H1 (cell line): ENCODE data around the gene MKI67. TPM values are rescaled to one million over a fixed set of nuclear protein-coding genes. Genes with fewer than 3 reads are reported as not detected.

Experiments used
- CTCF ChIA-PET: fragments of 300-600 bp; sonication (Branson Sonifier 250); formaldehyde crosslinking; loops from one replicate; lab custom pipeline; 2021; ENCODE audit not compliant: partially characterized antibody; lab: Charles Lee
- POLR2A ChIA-PET: fragments of 300-600 bp; sonication (Branson Sonifier 250); formaldehyde crosslinking; loops from one replicate; lab custom pipeline; 2021; ENCODE audit warnings: inconsistent platforms; ENCODE audit not compliant: partially characterized antibody; lab: Charles Lee
- DNase-seq, 2 experiments: peaks; one replicate each; pipeline versions ENCODE4 v3.0.0 to v3.0.0-alpha.2; 2010 to 2022; ENCODE audit warnings: low spot score in 2 of 2, low read depth in 1 of 2, mixed read lengths in 1 of 2
- FAIRE-seq: peaks from 2 replicates; lab custom pipeline; 2011; peaks lifted over from hg19 to GRCh38; lab: Jason Lieb, UNC
- H2AFZ ChIP-seq: 2 replicates; pipeline ENCODE4 v1.8.1; 2012; ENCODE audit warnings: low read length, inconsistent platforms
- H2AK5ac ChIP-seq: 2 replicates; pipeline ENCODE4 v1.6.1; 2013; ENCODE audit warnings: low read depth, low read length
- H2BK120ac ChIP-seq: replicated peaks from 2 replicates; pipeline ENCODE3; 2013; ENCODE audit warnings: low read depth, low read length, inconsistent platforms
- H2BK12ac ChIP-seq: 2 replicates; pipeline ENCODE4 v1.6.1; 2013; ENCODE audit warnings: low read depth, low read length
- H2BK15ac ChIP-seq: 2 replicates; pipeline ENCODE4 v1.6.1; 2013; ENCODE audit warnings: low read length
- H2BK20ac ChIP-seq: 2 replicates; pipeline ENCODE4 v1.6.1; 2013; ENCODE audit warnings: low read length
- H2BK5ac ChIP-seq: 2 replicates; pipeline ENCODE4 v1.6.1; 2013; ENCODE audit warnings: low read depth, low read length
- H3K14ac ChIP-seq: 2 replicates; pipeline ENCODE4 v1.6.1; 2013; ENCODE audit warnings: inconsistent platforms; ENCODE audit not compliant: insufficient read length
- H3K18ac ChIP-seq: 2 replicates; pipeline ENCODE4 v1.6.1; 2013; ENCODE audit warnings: low read length; ENCODE audit errors: extremely low read depth
- H3K23ac ChIP-seq: 2 replicates; pipeline ENCODE4 v1.6.1; 2013; ENCODE audit warnings: inconsistent platforms; ENCODE audit not compliant: insufficient read length
- H3K23me2 ChIP-seq: 2 replicates; pipeline ENCODE4 v1.6.1; 2013; ENCODE audit warnings: low read depth, low read length
- H3K27ac ChIP-seq: 2 replicates; pipeline ENCODE4 v1.6.1; 2011; ENCODE audit warnings: low read depth, low read length, inconsistent platforms
- H3K27me3 ChIP-seq, 4 experiments: replicated peaks in 1 of 4; 1 replicate in 1 of 4; 2 replicates in 3 of 4; pipeline versions ENCODE4 v1.6.1 to v1.8.1; 2011 to 2013; ENCODE audit warnings: low read length in 3 of 4, mild to moderate bottlenecking in 3 of 4, inconsistent platforms in 2 of 4, mixed read lengths in 2 of 4, moderate library complexity in 1 of 4; ENCODE audit not compliant: control insufficient read depth in 3 of 4, insufficient read depth in 3 of 4; ENCODE audit errors: extremely low read depth in 1 of 4
- H3K36me3 ChIP-seq, 4 experiments: 2 replicates each; pipeline versions ENCODE4 v1.6.1 to v1.8.1; 2011 to 2013; ENCODE audit warnings: mild to moderate bottlenecking in 4 of 4, low read length in 3 of 4, moderate library complexity in 2 of 4, control low read depth in 1 of 4, inconsistent platforms in 1 of 4; ENCODE audit not compliant: insufficient read depth in 4 of 4, control insufficient read depth in 2 of 4
- H3K4ac ChIP-seq: replicated peaks from 2 replicates; pipeline ENCODE3; 2013; ENCODE audit warnings: low read length, low read depth, mixed read lengths, inconsistent platforms; ENCODE audit not compliant: insufficient read length
- H3K4me1 ChIP-seq, 4 experiments: replicated peaks in 1 of 4; 1 replicate in 1 of 4; 2 replicates in 3 of 4; pipeline versions ENCODE4 v1.6.1 to v1.8.1; 2011 to 2013; ENCODE audit warnings: low read length in 3 of 4, inconsistent platforms in 2 of 4, mixed read lengths in 1 of 4; ENCODE audit not compliant: insufficient read depth in 4 of 4, control insufficient read depth in 3 of 4
- H3K4me2 ChIP-seq, 2 experiments: 2 replicates each; pipeline versions ENCODE4 v1.6.1 to v1.8.1; 2011 to 2013; ENCODE audit warnings: low read depth in 2 of 2, low read length in 2 of 2, control low read depth in 1 of 2, inconsistent platforms in 1 of 2, mild to moderate bottlenecking in 1 of 2; ENCODE audit not compliant: insufficient read depth in 1 of 2
- H3K4me3 ChIP-seq, 4 experiments: fragments of 200-600, 300-600 bp in 1 of 4; sonication (generic), shearing (Covaris generic), sonication (Bioruptor Twin) in 1 of 4; 2 replicates each; pipeline versions ENCODE4 v1.5.1 to v1.8.1; 2011 to 2016; ENCODE audit warnings: low read length in 4 of 4, low read depth in 3 of 4, control low read depth in 2 of 4, inconsistent platforms in 2 of 4, mild to moderate bottlenecking in 2 of 4, mixed read lengths in 1 of 4, moderate library complexity in 1 of 4; ENCODE audit not compliant: insufficient read depth in 2 of 4; ENCODE audit errors: extremely low read depth in 1 of 4
- H3K56ac ChIP-seq: replicated peaks from 2 replicates; pipeline ENCODE3; 2013; ENCODE audit warnings: low read depth, mild to moderate bottlenecking, mixed read lengths, low read length, inconsistent platforms; ENCODE audit not compliant: insufficient read length
- H3K79me1 ChIP-seq: 2 replicates; pipeline ENCODE4 v1.6.1; 2013; ENCODE audit warnings: low read depth, low read length, control low read depth
- H3K79me2 ChIP-seq, 2 experiments: 2 replicates each; pipeline versions ENCODE4 v1.6.1 to v1.8.1; 2012 to 2013; ENCODE audit warnings: low read length in 2 of 2, mild to moderate bottlenecking in 2 of 2, inconsistent platforms in 1 of 2; ENCODE audit not compliant: insufficient read depth in 2 of 2, control insufficient read depth in 1 of 2
- H3K9ac ChIP-seq, 4 experiments: replicated peaks in 1 of 4; 1 replicate in 1 of 4; 2 replicates in 3 of 4; pipeline versions ENCODE4 v1.6.1 to v1.8.1; 2011 to 2013; ENCODE audit warnings: low read depth in 3 of 4, low read length in 3 of 4, control low read depth in 2 of 4, mild to moderate bottlenecking in 2 of 4, moderate library complexity in 2 of 4, inconsistent platforms in 1 of 4; ENCODE audit errors: extremely low read depth in 1 of 4
- H3K9me3 ChIP-seq, 2 experiments: 2 replicates each; pipeline versions ENCODE4 v1.6.1 to v1.8.1; 2012 to 2013; ENCODE audit warnings: mild to moderate bottlenecking in 2 of 2, moderate library complexity in 2 of 2, control low read depth in 1 of 2, inconsistent platforms in 1 of 2, low read depth in 1 of 2, low read length in 1 of 2, mixed read lengths in 1 of 2; ENCODE audit not compliant: insufficient read depth in 2 of 2
- H4K20me1 ChIP-seq, 2 experiments: replicated peaks in 1 of 2; 2 replicates each; pipeline versions ENCODE3 to v1.8.1; 2011 to 2013; ENCODE audit warnings: inconsistent platforms in 2 of 2, low read length in 2 of 2, mild to moderate bottlenecking in 1 of 2; ENCODE audit not compliant: insufficient read depth in 2 of 2, control insufficient read depth in 1 of 2
- H4K5ac ChIP-seq: 2 replicates; pipeline ENCODE4 v1.6.1; 2013; ENCODE audit warnings: low read length, low read depth, mixed read lengths, inconsistent platforms; ENCODE audit not compliant: insufficient read length
- H4K8ac ChIP-seq: 2 replicates; pipeline ENCODE4 v1.8.0; 2013; ENCODE audit warnings: mild to moderate bottlenecking, moderate library complexity, low read length, inconsistent platforms; ENCODE audit not compliant: insufficient read depth; ENCODE audit errors: extremely low read depth
- H4K91ac ChIP-seq: replicated peaks from 2 replicates; pipeline ENCODE3; 2013; ENCODE audit warnings: low read length, mixed read lengths, inconsistent platforms; ENCODE audit not compliant: insufficient read length
- BCL11A ChIP-seq, 2 experiments: IDR thresholded peaks; one replicate each; pipeline ENCODE4 v1.6.1; 2011; ENCODE audit warnings: low read depth in 2 of 2, low read length in 2 of 2, mild to moderate bottlenecking in 2 of 2
- CBX8 ChIP-seq: fragments of 300-800, 300-1000 bp; sonication (generic); IDR thresholded peaks from 2 replicates; pipeline ENCODE4 v1.7.1; 2016; ENCODE audit warnings: low read depth, low read length, borderline replicate concordance
- CREB1 ChIP-seq: IDR thresholded peaks from 2 replicates; pipeline ENCODE4 v1.6.1; 2012; ENCODE audit warnings: inconsistent platforms
- CTBP2 ChIP-seq: IDR thresholded peaks from 2 replicates; pipeline ENCODE4 v1.7.0; 2011; ENCODE audit warnings: borderline replicate concordance, mild to moderate bottlenecking, moderate library complexity, mixed read lengths, low read length; ENCODE audit not compliant: insufficient read depth, insufficient read length
- E2F6 ChIP-seq: IDR thresholded peaks from 2 replicates; pipeline ENCODE4 v1.6.1; 2012; ENCODE audit warnings: inconsistent platforms
- EGR1 ChIP-seq: IDR thresholded peaks from 2 replicates; pipeline ENCODE4 v1.6.1; 2011; ENCODE audit warnings: low read depth, low read length, borderline replicate concordance
- EP300 ChIP-seq, 2 experiments: IDR thresholded peaks; 1 replicate in 1 of 2; 2 replicates in 1 of 2; pipeline ENCODE4 v1.6.1; 2011 to 2012; ENCODE audit warnings: low read depth in 2 of 2, low read length in 2 of 2, mild to moderate bottlenecking in 2 of 2, borderline replicate concordance in 1 of 2, inconsistent platforms in 1 of 2, moderate library complexity in 1 of 2
- GABPA ChIP-seq: IDR thresholded peaks from 2 replicates; pipeline ENCODE4 v1.6.1; 2011; ENCODE audit warnings: mild to moderate bottlenecking, low read length, moderate library complexity, borderline replicate concordance; ENCODE audit not compliant: insufficient read depth
- HDAC6 ChIP-seq: IDR thresholded peaks from one replicate; pipeline ENCODE4 v1.7.1; 2012; ENCODE audit warnings: low read depth, mild to moderate bottlenecking, inconsistent platforms, low read length, moderate library complexity
- POLR2A ChIP-seq, 2 experiments: IDR thresholded peaks; 1 replicate in 1 of 2; 2 replicates in 1 of 2; pipeline ENCODE4 v1.6.1; 2011; ENCODE audit warnings: low read depth in 2 of 2, low read length in 2 of 2, mild to moderate bottlenecking in 2 of 2; ENCODE audit errors: control extremely low read depth in 1 of 2
- RBBP5 ChIP-seq: IDR thresholded peaks from 2 replicates; pipeline ENCODE4 v1.7.1; 2012; ENCODE audit warnings: low read depth, mild to moderate bottlenecking, inconsistent platforms, low read length, moderate library complexity, borderline replicate concordance
- SUZ12 ChIP-seq: fragments of 200-600 bp; sonication (generic); IDR thresholded peaks from 2 replicates; pipeline ENCODE4 v1.6.1; 2012; ENCODE audit warnings: mild to moderate bottlenecking, inconsistent platforms, low read length, moderate library complexity, mixed read lengths
- TAF7 ChIP-seq: optimal IDR thresholded peaks from 2 replicates; pipeline ENCODE3; 2011; ENCODE audit warnings: low read depth, mild to moderate bottlenecking, inconsistent platforms, low read length, moderate library complexity, borderline replicate concordance
- TEAD4 ChIP-seq: IDR thresholded peaks from 2 replicates; pipeline ENCODE4 v1.6.1; 2012; ENCODE audit warnings: low read depth, low read length, inconsistent platforms, mixed read lengths
- WGBS, 2 experiments: shearing (Covaris generic) in 1 of 2; methylation state at CpG; one replicate each; pipeline versions ENCODE4 v1.1.6 to v1.1.7; 2013 to 2015; ENCODE audit warnings: low lambda C conversion rate in 2 of 2, mixed read lengths in 2 of 2, inconsistent platforms in 1 of 2, low coverage in 1 of 2, missing lambda C conversion rate in 1 of 2; ENCODE audit not compliant: insufficient replicate concordance in 2 of 2, insufficient coverage in 1 of 2, insufficient read length in 1 of 2; ENCODE audit errors: extremely low coverage in 1 of 2, missing lambda C conversion rate in 1 of 2; 5-methylcytosine and 5-hydroxymethylcytosine counted together
- polyA plus RNA-seq, 7 experiments: library from polyadenylated mRNA; depleted of rRNA in 3 of 7; stranded (reverse) in 5 of 7; unstranded in 2 of 7; fragments of >200 nt in 5 of 7; fragments of 200-250 nt in 2 of 7; gene quantifications; 1 replicate in 5 of 7; 2 replicates in 1 of 7; 4 replicates in 1 of 7; pipeline versions ENCODE4 v1.2.1 to v1.2.3, GENCODE V29; 2011 to 2013; ENCODE audit warnings: missing spikeins in 2 of 7, mixed read lengths in 2 of 7
- total RNA-seq: library from RNA; stranded (reverse); fragmentation: NEBNext Ultra II Directional; extraction: Animal tissue kit (Norgen Biotek cat#: 25700); gene quantifications from 2 replicates; pipeline ENCODE4 v1.2.1, GENCODE V29; 2021

Gene MKI67
- total and polyA plus RNA-seq, 2 of the 8 experiments (the other 6 are each of a cell fraction or from before 2014, with no cell fraction given), result 15.8 to 85.1 TPM

GRCh38 chr10:128074589-128074988, 51.6 kb downstream of the MKI67 start:
- Histone ChIP-seq H3K79me1 (no peaks in the 10 kb centered on the region), H3K14ac (no peak overlapping the region), H4K8ac (no peak overlapping the region), H3K4me3 (no peak overlapping the region), H2AK5ac (no peak overlapping the region), H4K20me1 (no peaks in the 10 kb centered on the region), H3K27ac (no peak overlapping the region), H3K4ac (no peak overlapping the region), H3K4me2 (no peak overlapping the region), H2BK12ac (no peak overlapping the region), H3K79me2 (no peaks in the 10 kb centered on the region), H3K36me3 (no peaks in the 10 kb centered on the region), H3K23ac (no peak overlapping the region), H2BK20ac (no peak overlapping the region), H2BK120ac (no peak overlapping the region), H2BK15ac (no peak overlapping the region), H2BK5ac (no peak overlapping the region), H3K4me1 (peaks cover 0 to 3% (median 0%) of the 10 kb centered on the region in 4 experiments; a peak in 1 of 7 replicates), H3K9me3 (no peaks in the 10 kb centered on the region), H2AFZ (no peak overlapping the region), H3K9ac (no peak overlapping the region), H4K91ac (no peak overlapping the region), H3K27me3 (0 out of 7 replicates have a peak, but pooled peaks cover 0 to 2% (median 0%) of the 10 kb centered on the region in 4 experiments), H3K18ac (no peak overlapping the region), H3K23me2 (no peaks in the 10 kb centered on the region), H3K56ac (no peak overlapping the region), H4K5ac (no peak overlapping the region)
- WGBS, 2 experiments, result 85% methylated on average over 5 of the region's 5 CpGs; no CpG with 5 or more reads in 1 of the 2 experiments
- ChIA-PET POLR2A (no interaction called here), CTCF (interaction anchor here (1.4 to 2.0 kb wide), 3 partner anchors 13 to 169 kb away, joined by 5 to 8 read pairs (median 6); no protein-coding TSS in a partner anchor)
- DNase-seq, result no peak
- FAIRE-seq, result no peak
- TF ChIP-seq BCL11A (IDR thresholded peaks at IDR 0.05; ENCODE audit: low read depth in 2 of 2, low read length in 2 of 2) (no peak), EGR1 (no peak), GABPA (no peak), HDAC6 (no peak), TEAD4 (no peak), CTBP2 (no peak), EP300 (IDR thresholded peaks at IDR 0.05; ENCODE audit: borderline replicate concordance in 1 of 2, low read depth in 2 of 2, low read length in 2 of 2) (no peak), CREB1 (no peak), POLR2A (IDR thresholded peaks at IDR 0.05; ENCODE audit: control extremely low read depth in 1 of 2, low read depth in 2 of 2, low read length in 2 of 2) (no peak), E2F6 (no peak), TAF7 (no peak), SUZ12 (no peak), CBX8 (no peak), RBBP5 (no peak)
